HepG2 (cell line): ENCODE measurements around the gene KLHL17.

Experiments used
- ATF2 ChIP-seq: sonication (generic); formaldehyde crosslinking; IDR thresholded peaks from 2 replicates; pipeline ENCODE4 v1.4.0; 2020; ENCODE audit warnings: missing genetic modification reagents
- CTCF ChIP-seq: sonication (generic); formaldehyde crosslinking; IDR thresholded peaks from 2 replicates; pipeline ENCODE4 v1.5.0; 2020; ENCODE audit warnings: mild to moderate bottlenecking, missing genetic modification reagents, moderate library complexity
- ELF1 ChIP-seq: sonication (generic); formaldehyde crosslinking; IDR thresholded peaks from 2 replicates; pipeline ENCODE4 v1.4.0; 2020; ENCODE audit warnings: missing genetic modification reagents
- ZMYM2 ChIP-seq: sonication (generic); formaldehyde crosslinking; IDR thresholded peaks from 2 replicates; pipeline ENCODE4 v1.8.0; 2022; ENCODE audit warnings: mild to moderate bottlenecking, missing genetic modification reagents
- ZNF121 ChIP-seq: sonication (generic); formaldehyde crosslinking; IDR thresholded peaks from 2 replicates; pipeline ENCODE4 v1.5.0; 2020; ENCODE audit warnings: mild to moderate bottlenecking, missing genetic modification reagents

- no peak for TF ChIP-seq ZMYM2 (CRISPR knock-in tag)
- no peak for TF ChIP-seq ZNF121 (CRISPR knock-in tag)
- no peak for TF ChIP-seq ATF2 (CRISPR knock-in tag)
- TF ChIP-seq CTCF, result no peak
- no peak for TF ChIP-seq ELF1 (CRISPR knock-in tag)
Measured at GRCh38 chr1:937521-937920, 22.9 kb upstream of the KLHL17 start.
